Stimulated activated CD8-positive, alpha-beta memory T cell treated with anti-CD3 and anti-CD28 coated beads, Interleukin-12 subunit alpha, Interleukin-12 subunit beta, amount 100 ng/mL, for 24 hours (primary cell): ENCODE results near the gene PIERCE2.
"Not testable (repeated sequence)": the region's sequence is repeated elsewhere in the genome, so short reads cannot be mapped to it uniquely, and the experiment has no call there.

ENCODE experiments used
- DNase-seq: peaks from one replicate; pipeline ENCODE4 v3.0.0-alpha.2; 2020; ENCODE audit errors: extremely low read depth

PIERCE2 gene

DNA sequence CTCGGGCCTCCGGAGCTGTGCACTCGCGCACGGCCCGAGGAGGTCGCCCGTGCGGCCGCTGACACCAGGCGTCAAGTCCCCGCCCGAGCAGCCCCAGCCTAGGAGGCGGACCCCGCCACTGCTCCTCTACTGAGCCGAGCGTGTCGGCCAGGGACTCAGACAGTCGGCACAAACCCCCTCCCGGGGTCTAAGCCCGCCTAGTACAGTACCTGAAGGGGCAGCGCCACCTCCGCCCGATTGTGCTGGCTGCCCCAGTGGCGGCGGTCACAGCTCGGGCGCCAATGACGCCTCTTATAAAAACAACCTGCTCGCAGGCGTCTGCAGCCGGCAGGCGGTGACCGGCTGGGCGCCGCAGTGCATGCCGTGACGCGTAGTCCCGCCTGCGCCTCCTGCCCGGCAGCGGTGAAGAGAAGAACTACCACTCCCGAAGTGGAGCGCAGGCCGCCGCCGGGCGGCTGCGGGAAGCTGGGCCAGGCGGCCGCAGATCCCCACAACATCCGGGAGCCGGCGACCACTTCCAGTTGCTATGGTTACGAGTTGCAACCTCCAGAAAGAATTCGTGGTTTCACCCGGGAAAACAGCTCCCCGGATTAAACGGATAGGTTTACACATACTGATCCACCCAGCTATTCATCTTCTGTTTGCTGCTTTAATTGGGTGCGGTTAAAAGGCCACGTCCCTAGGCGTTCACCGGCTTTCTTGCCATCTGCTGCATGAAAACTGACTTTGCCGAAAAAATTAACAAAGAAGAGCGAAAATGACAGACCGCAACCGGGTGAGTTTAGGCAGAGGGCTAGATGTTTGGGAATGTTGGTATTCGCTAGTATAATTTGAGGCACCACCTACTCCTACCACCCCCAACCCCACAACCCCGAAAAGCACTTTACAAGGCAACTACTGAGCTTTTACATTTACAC, at the start of gene PIERCE2, which contains the start of gene CCPG1:
TSS of gene PIERCE2 (plus strand) at position 484 of the 917 bp plus-strand sequence. CDS start at position 758, 274 bp downstream.
TSS of gene CCPG1 (minus strand) at position 348 of the 917 bp plus-strand sequence. CDS start 18,935 bp downstream, outside the sequence.
- DNase-seq: peak; percentile 66

- DNase-seq: no peak
These were observed 48.0 kb upstream of the PIERCE2 start for GRCh38 chr15:55360256-55360655.

- DNase-seq: no peak
These were observed 47.2 kb upstream of the PIERCE2 start for GRCh38 chr15:55361048-55361447.

- no peak for DNase-seq
These were observed 45.7 kb upstream of the PIERCE2 start for GRCh38 chr15:55362641-55363040.

DNA sequence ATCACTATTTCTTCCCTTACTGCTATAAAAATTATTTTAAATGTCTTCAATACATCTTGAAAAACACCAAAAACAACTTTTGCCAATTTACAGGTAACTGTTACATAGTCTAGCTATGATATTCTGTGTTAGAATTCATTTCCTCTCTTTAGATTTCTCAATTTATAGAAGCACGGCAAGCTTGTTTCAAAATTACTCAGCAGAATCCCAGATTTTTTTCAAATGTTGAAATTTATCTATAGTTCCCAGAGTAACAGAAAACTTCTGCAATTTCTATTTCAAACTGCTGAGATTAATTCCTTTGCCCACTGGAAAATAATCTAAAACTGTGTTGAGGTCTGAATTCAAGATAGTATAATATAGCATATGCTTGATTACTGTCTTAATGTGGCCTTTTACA, 41.3 kb upstream of the PIERCE2 start:
- no peak for DNase-seq

DNA sequence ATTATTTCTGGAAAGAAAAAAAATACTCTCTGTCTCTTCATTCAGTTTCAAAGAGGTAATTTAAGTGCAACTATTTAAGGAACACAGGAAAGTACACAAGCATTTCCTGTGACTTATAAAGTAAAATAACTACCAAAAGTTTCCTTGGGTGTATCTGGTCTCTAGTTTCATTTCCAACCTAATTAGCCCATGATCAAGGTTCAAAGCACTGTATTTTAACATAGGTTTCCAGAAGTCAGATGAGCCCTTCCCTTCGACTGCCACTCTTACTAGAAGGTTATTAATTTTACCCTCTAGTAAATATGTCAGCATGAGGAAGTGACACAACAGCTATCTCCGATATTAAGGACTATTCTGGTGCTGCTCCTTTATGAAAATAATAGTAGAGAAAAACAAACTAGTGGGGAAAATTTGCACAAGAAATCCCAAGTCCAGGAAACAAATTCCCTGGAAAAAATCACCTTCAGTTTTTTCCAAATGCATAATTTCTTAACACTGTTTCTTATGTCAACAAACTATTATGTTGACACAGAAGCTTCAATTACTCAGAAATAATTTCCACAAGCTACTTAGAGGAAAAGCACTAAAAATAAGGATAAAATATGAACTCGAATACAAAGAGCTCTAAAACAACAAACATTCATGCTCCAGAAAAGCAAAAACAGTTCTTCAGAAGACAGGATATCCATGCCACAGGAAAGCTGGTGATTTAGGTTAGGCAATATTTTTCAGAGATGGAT, 35.4 kb upstream of the PIERCE2 start:
- no peak for DNase-seq

DNA sequence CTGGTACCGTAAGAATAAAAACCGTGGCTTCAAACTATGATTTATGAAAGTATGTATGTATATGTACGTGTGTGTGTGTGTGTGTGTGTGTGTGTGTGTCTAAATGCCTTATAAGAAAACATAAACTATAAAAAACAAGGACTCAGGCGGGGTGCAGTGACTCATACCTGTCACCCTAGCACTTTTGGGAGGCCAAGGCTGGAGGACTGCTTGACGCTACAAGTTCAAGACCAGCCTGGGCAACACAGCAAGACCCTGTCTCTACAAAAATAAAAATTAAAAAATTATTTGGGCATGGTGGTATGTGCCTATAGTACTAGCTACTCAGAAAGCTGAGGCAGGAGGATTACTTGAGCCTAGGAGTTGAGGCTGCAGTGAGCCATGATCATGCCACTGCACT, 29.2 kb upstream of the PIERCE2 start:
- no peak for DNase-seq

DNA sequence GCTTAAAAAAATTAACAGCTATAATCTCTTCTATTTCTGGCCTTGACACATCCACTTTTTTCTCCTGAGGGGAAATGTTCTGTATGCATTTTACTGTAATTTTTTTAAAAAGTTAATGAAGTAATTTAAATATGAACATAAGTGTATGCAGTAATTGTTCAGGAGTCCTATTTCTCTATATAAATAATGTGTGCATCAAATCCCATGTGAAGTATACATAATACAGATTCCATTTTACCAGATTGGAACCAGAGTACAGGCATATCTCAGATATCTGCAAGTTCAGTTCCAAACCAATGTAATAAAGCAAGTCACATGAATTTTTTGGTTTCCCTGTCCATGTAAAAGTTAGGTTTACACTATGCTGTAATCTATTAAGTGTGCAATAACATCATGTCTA, 26.7 kb upstream of the PIERCE2 start:
- DNase-seq: no peak

DNA sequence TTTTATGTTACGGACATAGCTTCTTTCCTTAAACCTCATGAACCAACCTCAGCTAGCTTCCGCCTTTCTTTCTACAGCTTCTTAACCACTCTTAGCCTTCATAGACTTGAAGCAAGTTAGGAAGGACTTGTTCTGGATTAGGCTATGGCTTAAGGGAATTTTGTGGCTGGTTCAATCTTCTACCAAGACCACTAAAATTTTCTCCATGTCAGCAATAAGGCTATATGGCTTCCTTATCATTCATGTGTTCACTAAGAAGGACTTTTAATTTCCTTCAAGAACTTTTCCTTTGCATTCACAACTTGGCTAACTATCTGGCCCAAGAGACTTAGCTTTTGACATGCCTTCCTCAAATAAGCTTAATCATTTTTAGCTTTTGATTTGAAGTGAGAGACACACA, 24.6 kb upstream of the PIERCE2 start:
- no peak for DNase-seq

GRCh38 chr15:55387027-55387426, 21.3 kb upstream of the PIERCE2 start:
- DNase-seq: no peak

GRCh38 chr15:55389264-55389607, 19.1 kb upstream of the PIERCE2 start:
- no peak for DNase-seq

DNA sequence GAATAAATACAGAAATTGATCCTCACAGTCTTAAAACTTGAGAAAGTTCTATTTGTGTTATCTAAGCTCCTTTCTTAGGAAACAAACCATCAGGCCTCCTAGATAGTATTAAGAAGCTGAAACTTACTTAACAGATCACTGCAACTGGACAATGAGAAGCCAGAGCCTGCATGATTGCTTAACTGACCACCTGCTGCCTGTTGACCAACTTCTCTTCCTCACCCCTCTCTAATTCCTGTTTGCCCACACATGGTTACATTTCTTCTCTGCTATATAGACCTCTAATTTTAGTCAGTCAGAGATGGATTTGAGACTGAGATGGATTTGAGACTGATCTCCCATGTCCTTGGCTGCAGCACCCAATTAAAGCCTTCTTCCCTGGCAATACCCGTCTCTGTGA, 13.6 kb upstream of the PIERCE2 start:
- DNase-seq: no peak

GRCh38 chr15:55398243-55398642, 10.1 kb upstream of the PIERCE2 start:
- DNase-seq: no peak

DNA sequence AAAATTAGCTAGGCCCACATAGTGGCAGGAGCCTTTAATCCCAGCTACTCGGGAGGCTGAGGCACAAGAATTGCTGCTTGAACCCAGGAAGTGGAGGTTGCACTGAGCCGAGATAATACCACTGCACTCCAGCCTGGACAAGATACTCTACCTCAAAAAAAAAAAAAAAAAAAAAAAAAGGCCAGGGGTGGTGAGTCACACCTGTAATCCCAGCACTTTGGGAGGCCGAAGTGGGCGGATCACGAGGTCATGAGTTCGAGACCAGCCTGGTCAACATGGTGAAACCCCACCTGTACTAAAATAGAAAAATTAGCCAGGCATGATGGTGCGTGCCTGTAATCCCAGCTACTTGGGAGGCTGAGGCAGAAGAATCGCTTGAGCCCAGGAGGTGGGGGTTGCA, 8.2 kb upstream of the PIERCE2 start:
- DNase-seq: not testable (repeated sequence)

GRCh38 chr15:55401786-55402246, 6.5 kb upstream of the PIERCE2 start:
- no peak for DNase-seq

DNA sequence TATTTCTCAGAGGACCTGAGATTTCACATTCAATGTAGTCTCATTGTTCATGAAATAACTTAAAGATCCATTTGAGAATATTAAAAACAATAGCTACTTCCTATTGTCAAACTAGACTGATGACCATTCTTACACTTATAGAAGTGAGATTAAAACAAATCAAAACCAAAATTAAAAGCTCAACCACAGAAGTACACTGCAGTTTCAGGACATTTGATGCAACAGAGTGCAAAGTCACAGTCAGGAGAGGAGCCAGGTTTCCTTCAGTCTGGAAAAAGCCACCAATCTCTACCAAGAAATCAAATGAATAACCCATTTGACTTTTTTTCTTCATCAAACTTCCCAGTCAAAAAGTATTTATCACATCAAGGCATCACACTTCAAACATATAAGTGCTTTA, 5.6 kb upstream of the PIERCE2 start:
- DNase-seq: no peak

GRCh38 chr15:55403531-55403930, 4.8 kb upstream of the PIERCE2 start:
- DNase-seq: no peak

- no peak for DNase-seq
These were observed 740 bp upstream of the PIERCE2 start for GRCh38 chr15:55407498-55408011.

GRCh38 chr15:55408976-55409375, 681 bp downstream of the PIERCE2 start:
- not testable (repeated sequence) for DNase-seq

DNA sequence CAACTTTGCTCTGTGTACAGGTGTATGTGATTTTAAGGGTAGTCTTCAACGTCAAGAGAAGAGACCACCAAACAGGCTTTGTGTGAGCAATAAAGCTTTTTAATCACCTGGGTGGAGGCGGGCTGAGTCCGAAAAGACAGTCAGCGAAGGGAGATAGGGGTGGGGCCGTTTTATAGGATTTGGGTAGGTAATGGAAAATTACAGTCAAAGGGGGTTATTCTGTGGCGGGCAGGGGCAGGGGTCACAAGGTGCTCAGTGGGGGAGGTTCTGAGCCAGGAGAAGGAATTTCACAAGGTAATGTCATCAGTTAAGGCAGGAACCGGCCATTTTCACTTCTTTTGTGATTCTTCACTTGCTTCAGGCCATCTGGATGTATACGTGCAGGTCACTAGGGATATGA, 9.4 kb downstream of the PIERCE2 start:
- not testable (repeated sequence) for DNase-seq

GRCh38 chr15:55420171-55420866, 12.0 kb downstream of the PIERCE2 start:
- DNase-seq: no peak

DNA sequence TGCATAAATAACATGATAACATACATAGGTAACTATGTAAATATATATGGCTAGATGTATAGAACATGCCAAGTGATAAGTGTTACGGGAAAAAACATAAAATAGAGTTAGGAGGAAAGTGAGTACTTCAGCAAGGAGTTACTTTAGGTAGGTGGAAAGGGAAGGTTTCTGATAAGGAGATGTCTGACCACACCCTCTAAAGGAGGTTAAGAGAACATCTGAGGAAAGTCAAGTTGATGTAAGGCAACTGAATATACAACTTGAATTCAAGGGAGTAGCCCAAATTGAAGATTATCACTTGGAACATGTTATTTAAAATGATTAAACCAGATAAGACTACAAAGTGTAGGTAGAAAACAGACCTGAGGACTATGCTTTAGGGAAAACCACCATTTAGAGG, 13.8 kb downstream of the PIERCE2 start:
- DNase-seq: no peak
